Measurements from ENCODE around the gene ZG16B.

Gene ZG16B

GRCh38 chr16:2825049-2825742, 4.9 kb upstream of the ZG16B start:
- no peak for DNase-seq (ENCODE audit: low spot score)

GRCh38 chr16:2825906-2826305, 4.2 kb upstream of the ZG16B start:
- no peak for DNase-seq (ENCODE audit: low spot score)

DNA sequence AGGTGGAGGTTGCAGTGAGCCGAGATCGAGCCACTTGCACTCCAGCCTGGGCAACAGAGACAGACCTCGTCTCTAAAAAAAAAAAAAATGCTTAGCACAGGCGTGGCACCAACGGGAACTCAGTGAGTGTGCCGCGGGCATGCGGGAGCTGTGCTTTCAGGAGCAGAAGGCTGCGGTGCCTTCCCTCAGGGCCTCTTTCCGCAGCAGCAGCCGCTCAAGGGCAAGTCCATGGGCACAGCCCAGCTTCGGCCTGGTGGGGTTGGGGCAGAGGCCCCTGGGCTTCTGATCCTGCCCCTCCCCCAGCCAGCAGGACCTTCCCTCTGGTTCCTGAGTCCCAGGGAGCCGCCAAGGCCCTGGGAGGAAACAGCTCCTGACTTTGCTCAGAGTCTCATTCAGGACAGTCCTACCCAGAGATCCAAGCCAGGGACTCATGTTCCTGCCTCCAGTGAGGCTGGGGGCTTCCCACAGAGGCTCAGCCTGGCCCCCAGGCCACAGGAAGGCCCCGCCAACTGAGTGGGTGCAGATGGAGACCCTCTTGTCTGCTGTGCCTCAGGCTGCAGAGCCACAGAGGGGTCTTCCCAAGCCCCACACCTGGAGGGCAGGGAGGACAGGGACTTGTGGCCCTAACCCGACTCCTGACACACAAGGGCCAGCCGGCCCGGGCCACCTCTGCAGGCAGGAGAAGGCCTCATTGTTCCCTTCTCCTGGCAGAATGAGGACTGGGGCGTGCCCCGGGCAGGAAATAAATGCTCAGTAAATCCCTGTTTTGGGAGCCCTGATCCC, 3.3 kb upstream of the ZG16B start:
- DNase-seq (ENCODE audit: low spot score), result no peak

- no peak for DNase-seq (ENCODE audit: low spot score)
Observed at GRCh38 chr16:2827374-2827791, 2.7 kb upstream of the ZG16B start.

DNA sequence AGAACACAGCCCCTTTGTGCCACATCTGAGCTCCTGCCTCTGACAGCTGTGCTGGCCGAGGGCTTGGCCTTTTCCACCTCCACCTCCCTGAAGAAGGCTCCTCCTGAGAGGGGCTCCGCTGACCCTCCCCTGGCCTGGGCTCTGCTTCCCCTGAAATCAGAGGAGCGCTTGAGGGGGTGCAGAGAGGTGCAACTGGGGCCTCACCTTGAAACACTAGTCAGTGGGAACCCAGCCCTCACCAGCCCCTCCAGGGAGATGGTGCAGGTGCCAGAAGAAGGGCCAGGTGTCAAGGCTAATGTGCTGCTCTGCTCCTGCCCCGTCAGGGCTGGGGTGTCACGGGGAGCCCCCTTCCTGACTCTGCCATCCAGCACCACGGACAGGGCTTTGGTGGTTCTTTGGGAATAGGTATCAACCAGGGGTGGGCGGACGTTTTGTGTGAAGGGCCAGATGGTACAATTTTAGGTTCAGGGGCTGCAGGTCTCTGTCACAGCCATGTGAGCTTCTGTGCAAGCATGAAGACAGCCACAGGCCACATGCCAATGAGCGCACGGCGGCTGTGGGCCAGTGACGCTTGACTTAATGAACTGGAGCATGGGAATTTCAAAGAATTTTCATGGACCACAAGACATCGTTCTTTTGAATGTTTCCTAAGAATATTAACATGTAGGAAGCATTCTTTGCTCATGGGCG, 2.1 kb upstream of the ZG16B start:
- DNase-seq (ENCODE audit: low spot score), result no peak

DNA sequence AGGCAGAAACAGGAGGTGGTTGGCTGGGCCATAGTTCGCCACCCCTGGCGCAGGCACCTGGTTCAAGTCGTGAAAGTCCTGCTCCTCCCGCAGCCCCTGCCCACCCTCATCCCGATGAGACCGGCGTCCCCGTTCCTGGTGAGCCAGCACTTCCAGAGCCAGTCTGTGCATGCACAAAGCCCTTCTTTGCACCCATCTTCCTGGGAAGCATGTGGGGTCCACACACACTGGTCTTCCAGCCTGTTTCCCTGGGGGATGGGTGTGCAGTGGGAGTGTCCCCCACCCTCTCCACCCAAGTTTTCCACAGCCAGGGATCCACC, 1.6 kb upstream of the ZG16B start:
- no peak for DNase-seq (ENCODE audit: low spot score)

GRCh38 chr16:2828876-2829430, 1.1 kb upstream of the ZG16B start:
- DNase-seq (ENCODE audit: low spot score), result no peak

DNA sequence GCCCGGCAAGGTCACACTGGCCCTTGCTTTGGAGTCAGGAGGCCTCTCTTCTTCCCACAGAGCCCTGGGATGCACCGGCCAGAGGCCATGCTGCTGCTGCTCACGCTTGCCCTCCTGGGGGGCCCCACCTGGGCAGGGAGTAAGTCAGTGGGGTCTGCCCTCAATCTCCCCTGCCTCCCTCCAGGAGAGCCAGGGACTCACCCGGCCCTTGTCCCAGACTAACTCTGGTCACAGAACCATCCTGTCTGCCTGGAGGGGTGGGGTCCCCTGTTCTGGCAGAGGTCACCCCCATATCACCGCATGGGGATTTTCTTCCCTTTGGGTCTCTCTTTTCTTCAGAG, 222 bp downstream of the ZG16B start:
- no peak for DNase-seq (ENCODE audit: low spot score)

GRCh38 chr16:2831203-2831602, 1.1 kb downstream of the ZG16B start:
- no peak for DNase-seq (ENCODE audit: low spot score)

DNA sequence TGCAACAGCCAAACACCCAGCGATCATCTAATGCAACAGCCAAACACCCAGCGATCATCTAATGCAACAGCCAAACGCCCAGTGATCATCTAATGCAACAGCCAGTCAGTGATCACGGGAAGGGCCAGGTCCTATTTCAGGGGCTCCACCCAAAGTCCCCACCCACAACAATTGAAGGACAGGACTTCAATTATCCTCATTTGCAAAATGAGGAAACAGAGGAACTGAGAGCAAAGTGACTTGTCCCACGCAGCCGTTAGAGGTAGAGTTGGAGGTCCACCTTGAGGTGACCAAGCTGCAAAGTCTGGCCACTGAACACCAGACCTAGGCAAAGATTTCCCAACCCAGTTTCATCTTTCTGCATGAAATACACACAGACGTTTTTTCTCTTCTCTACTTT, 3.7 kb downstream of the ZG16B start:
- DNase-seq (ENCODE audit: low spot score), result no peak

DNA sequence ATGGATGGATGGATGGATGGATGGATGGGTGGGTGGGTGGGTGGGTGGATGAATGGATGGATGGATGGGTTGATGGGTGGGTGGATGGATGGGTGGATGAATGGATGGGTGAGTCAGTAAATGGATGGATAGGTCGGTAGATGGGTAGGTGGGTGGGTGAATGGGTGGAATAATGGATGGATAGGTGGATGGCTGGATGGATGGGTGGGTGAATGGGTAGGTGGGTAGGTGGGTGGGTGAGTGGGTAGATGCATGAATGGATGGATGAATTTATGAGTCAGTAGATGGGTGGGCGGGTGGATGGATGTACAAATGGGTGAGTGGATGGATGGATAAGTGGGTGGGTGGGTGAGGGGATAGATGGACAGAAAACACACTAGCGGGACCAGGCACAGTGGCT, 4.9 kb downstream of the ZG16B start:
- DNase-seq (ENCODE audit: low spot score), result no peak

- DNase-seq (ENCODE audit: low spot score), result no peak
Observed at GRCh38 chr16:2835638-2836493, 5.8 kb downstream of the ZG16B start.

GRCh38 chr16:2836646-2837508, 6.8 kb downstream of the ZG16B start:
- no peak for DNase-seq (ENCODE audit: low spot score)

- DNase-seq (ENCODE audit: low spot score), result peak; percentile 90
Observed at GRCh38 chr16:2838928-2839327, 8.8 kb downstream of the ZG16B start.

DNA sequence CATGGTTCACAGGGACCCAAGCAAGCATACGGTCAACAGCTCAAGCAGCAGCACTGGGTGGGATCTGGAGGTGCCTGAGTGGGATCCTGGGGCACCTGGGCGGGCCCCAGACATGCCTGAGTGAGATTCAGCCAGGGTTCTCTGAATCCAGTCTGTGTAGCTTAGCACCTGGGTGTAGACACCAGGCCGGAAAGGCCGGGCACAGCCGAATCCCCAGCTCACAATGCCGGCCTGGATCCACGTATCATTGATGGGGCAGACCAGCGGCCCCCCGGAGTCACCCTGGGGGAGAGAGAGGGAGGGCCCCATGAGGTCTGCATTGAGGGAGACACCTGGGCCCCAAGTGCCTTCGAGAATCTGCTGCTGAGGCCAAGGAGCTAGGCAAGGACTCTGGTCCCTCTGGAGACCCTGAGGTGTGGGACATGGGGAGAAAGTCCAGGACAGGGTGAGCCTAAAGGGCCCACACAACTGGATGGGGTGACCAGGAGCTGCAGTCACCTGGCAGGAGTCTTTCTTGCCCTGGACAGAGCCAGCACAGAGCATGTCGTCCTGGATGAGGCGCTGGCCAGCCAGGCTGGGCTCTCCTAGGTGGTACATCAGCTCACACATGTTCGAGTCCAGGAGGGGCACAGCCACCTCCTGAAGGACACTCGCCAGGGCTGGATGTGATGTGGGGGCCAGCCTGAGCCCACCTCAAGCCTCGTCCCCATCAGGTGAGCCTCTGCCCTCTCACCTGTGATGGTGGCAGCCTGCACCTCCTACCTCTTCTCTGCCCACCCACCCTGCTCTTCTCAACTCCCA, 9.7 kb downstream of the ZG16B start:
- DNase-seq (ENCODE audit: low spot score), result no peak

DNA sequence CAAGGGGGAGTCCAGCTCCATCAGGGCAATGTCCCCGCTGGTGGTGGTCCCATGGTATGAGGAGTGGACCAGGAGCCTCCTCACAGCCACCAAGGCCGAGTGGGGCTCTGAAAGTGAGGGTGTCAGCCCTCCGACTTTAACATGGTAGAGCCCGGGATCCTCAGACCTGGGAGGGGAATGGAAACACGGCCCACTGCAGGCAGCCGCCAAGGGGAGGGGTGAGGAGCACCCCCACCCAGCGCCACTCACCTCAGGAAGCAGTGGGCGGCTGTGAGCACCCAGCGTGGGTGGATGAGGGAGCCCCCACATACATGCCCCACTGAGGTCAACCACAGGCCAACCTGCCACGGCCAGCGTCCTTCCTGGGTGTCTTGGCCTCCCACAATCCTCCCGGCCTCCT, 10.8 kb downstream of the ZG16B start:
- DNase-seq (ENCODE audit: low spot score), result no peak

DNA sequence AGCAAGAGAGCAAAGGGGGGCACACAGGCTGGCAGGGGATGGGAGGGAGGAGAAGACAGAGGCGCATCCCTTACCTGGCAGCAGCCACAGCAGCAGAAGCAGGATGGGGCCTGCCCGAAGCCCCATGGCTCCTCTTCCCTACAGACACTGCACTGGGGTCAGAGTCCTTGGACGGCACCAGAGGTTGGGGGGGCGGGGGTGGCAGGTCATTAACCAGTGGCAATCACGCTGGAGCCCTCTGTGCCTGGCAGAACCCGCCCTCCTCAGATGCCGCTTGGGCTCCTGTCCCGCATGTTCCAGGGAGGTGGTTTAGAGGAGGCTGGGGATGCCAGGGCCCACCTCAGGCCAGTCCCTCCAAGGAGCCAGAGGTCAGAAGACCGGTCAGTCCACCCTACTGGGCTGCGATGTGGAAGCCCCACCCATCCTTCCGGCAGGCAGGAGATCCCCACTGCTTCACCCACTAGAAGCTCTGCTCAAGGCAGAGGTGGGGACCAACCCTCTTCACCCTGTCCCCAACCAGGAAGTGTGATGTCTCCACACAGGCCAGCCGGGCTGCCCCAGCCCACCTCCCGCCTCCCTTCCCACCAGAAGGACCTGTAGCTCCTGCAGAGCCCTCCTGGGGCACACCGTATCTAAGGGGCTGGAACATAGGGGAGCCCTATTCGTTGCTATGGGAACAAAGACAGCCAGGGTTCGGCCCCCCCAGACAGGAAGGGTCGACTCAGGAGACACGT, 11.7 kb downstream of the ZG16B start:
- no peak for DNase-seq (ENCODE audit: low spot score)

DNA sequence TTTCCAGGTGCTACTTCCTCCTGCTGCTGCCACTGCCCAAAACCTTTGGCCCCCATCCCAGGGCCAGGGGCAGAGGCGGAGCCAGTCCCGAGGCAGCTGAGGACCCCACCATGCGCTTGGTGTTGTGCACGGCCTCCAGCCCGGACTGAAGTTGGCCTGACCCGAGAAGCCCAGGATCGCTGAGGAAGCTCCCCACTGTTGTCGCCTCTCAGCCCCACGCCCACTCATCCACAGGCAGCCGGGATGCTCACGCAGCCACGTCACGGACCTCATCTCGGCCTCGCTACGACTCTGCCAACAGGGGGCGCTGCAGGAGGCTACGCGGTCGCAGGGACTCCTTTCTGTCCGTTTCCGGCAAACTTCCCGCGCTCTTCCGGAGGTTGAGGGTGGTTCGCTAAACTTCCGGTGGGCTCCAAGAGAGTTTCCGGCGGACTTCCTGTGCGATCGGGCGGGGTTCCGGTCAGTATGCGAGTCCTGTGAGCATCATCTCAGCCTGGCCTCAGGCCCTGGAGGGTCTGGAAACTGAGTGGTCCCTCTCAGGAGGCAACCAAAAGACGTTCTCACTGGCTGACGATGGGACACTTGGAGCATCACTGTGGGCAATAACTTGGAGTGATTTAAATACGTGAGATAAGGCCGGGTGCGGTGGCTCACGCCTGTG, 12.4 kb downstream of the ZG16B start:
- peak; percentile 51 for DNase-seq (ENCODE audit: low spot score)

DNA sequence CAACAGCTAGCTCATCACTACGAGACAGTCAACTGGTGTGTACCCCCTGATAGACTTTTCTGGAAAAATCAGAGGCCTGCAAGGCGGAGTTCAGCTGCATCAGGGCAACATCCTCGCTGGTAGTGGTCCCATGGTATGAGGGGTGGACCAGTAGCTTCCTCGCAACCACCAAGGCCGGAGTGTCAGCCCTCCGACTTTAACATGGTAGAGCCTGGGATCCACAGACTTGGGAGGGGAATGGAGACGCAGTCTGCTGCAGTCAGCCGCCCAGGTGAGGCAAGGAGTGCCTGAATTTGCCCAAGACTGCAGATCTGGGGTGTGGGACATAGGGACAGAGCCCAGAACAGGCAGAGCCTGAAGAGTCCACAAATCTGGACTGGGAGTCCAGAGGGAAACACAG, 13.4 kb downstream of the ZG16B start:
- no peak for DNase-seq (ENCODE audit: low spot score)

Measured in HuH-7 (cell line).